NCI-H774 (cell line): ENCODE results near the gene ANO7.
"Not testable (repeated sequence)": the region's sequence is repeated elsewhere in the genome, so short reads cannot be mapped to it uniquely, and the experiment has no call there.

ENCODE experiments used
- DNase-seq: peaks from one replicate; lab custom pipeline; 2025; lab: John Stamatoyannopoulos, UW

Gene ANO7

GRCh38 chr2:241191081-241191480, 2.6 kb downstream of the ANO7 start:
- no peak for DNase-seq

DNA sequence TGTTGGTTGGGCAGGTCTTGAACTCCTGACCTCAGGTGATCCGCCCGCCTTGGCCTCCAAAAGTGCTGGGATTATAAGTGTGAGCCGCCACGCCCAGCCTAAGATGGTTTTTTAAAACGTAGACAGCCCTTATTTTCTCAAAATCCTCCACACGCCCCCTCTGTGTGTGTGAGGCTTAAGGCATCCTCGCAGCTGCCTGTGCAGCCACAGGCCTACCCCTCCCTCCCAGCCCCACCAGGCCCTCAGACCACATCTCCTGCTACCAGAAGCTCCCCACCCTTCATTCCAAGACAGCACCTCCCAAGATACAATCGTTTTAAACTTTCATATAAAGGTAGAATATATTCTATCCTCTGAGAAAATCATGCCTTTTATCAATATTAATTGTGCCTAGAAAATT, 4.8 kb downstream of the ANO7 start:
- no peak for DNase-seq

- no peak for DNase-seq
Observed at GRCh38 chr2:241194811-241195210, 6.3 kb downstream of the ANO7 start.

DNA sequence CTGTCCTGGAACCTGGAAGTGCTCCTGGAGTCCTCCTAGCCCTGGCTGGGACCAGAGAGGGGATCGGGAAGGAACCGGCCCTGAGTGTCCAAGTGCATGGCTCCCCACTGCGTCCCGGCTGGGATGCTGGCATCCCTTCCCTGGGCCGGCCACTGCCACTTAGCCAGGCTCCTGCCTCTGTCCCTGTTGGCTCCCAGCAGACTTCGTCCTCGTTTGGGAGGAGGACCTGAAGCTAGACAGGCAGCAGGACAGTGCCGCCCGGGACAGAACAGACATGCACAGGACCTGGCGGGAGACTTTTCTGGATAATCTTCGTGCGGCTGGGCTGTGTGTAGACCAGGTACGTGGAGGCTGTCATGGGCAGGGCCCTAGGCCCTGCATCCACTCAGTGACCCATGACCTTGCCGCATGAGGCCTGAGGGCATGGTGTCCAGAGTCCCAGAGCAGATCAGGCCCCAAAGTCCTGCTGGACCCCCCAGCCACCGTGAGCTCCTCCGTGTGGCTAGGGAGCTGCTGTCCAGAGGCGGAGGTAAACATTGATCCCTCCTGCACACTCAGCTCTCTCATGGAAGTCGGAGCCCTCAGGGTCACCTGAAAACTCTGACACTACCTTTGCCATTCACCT, 7.1 kb downstream of the ANO7 start:
- DNase-seq: no peak

DNA sequence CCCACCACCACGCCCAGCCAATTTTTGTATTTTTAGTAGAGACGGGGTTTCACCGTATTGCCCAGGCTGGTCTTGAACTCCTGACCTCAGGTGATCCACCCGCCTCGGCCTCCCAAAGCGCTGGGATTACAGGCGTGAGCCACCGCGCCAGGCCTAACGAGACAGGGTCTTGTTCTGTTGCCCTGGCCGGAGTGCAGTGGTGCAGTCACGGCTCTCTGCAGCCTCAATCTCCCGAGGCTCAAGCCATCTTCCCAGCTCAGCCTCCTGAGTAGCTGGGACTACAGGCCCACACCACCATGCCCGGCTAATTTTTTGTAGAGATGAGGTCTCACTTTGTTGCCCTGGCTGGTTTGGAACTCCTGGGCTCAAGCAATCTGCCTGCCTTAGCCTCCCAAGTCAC, 8.8 kb downstream of the ANO7 start:
- DNase-seq: not testable (repeated sequence)

DNA sequence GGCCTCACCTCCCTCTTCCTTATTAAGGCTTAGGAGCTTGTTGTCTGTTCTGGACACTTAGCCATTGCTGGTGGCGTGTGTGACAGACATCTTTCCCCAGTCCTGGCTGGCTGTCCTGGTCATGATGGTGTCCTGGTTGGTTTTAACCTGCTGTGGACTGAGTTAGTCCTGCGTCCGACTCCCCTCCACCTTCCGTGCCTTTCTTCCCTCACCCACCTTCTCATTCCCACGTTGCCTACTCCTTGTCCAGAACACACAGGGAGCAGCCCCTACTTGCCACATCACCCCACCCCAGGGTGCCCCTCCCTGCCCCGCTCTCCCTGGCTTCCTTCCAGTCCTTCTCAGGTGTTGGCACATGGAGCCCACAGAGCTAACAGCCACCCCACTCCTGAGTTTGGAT, 9.5 kb downstream of the ANO7 start:
- DNase-seq: no peak

GRCh38 chr2:241198381-241199279, 10.2 kb downstream of the ANO7 start:
- DNase-seq: no peak

DNA sequence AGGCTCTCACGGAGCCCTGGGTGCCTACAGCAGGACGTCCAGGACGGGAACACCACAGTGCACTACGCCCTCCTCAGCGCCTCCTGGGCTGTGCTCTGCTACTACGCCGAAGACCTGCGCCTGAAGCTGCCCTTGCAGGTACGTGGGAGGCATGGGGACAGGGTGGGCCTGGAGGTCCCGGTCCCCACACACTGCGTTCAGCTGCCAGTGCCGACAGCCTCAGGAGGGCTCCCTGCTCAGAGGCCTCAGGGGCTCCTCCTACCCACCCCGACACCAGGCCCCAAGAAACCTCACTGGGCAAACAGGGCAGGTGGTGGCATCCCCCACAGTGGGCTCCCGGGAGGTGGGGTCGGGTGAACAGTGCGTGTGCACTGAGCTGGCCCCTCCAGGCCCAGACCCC, 10.8 kb downstream of the ANO7 start:
- DNase-seq: no peak

- no peak for DNase-seq
Observed at GRCh38 chr2:241199897-241200821, 11.7 kb downstream of the ANO7 start.

GRCh38 chr2:241200822-241201395, 12.4 kb downstream of the ANO7 start:
- no peak for DNase-seq

GRCh38 chr2:241201445-241202267, 13.2 kb downstream of the ANO7 start:
- DNase-seq: no peak

DNA sequence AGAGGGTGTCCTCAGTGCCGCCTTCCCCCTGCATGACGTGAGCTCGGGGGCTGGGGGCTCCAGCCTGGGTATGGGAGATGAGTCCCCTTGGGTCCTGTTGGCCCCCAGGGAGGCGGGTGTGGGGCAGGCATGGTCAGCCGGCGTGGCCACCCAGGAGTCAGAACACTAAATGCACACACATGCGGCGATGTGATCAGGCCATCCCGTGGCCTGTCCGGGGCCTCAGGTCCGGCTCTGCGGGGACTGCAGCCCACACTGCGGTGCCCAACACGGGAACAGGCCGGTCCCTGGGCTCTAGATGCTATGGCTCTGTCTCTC, 13.8 kb downstream of the ANO7 start:
- no peak for DNase-seq

GRCh38 chr2:241202681-241203080, 14.2 kb downstream of the ANO7 start:
- no peak for DNase-seq

DNA sequence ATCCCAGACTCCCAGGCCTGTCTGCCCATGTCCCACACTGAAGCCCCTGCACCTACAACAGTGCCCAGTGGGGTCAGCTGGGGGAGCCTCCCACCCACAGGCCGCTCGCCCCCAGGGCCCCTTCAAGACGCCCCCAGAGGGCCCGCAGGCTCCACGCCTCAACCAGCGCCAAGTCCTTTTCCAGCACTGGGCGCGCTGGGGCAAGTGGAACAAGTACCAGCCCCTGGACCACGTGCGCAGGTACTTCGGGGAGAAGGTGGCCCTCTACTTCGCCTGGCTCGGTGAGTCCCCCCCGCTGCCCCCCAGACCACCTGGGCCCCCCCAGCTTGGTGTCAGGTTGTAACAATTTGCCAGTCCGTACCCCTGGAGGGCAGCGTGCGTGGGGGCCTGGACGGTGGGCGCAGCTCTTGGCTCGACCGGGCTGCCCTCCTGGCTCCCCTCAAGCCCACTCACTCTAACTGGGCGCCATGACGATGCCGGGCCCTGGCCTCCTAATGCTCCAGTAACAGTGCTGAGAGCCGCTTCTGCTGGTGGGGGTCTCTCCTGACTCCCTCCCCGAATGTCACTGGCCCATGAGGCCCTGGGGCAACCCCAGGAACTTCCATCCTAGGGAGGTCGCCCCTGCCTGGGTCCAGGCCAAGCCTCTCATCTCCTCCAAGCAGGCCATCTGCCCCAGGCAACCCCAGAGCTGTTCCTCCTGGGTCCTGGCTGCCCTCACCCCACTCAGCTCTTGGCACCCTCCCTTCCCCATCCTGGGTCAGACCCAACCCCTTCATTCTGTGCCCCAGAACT, 14.9 kb downstream of the ANO7 start:
- DNase-seq: no peak

GRCh38 chr2:241204010-241204384, 15.5 kb downstream of the ANO7 start:
- DNase-seq: no peak

- DNase-seq: no peak
Observed at GRCh38 chr2:241204490-241204889, 16.0 kb downstream of the ANO7 start.

- DNase-seq: no peak
Observed at GRCh38 chr2:241205086-241205485, 16.6 kb downstream of the ANO7 start.

GRCh38 chr2:241207151-241207550, 18.7 kb downstream of the ANO7 start:
- DNase-seq: no peak

DNA sequence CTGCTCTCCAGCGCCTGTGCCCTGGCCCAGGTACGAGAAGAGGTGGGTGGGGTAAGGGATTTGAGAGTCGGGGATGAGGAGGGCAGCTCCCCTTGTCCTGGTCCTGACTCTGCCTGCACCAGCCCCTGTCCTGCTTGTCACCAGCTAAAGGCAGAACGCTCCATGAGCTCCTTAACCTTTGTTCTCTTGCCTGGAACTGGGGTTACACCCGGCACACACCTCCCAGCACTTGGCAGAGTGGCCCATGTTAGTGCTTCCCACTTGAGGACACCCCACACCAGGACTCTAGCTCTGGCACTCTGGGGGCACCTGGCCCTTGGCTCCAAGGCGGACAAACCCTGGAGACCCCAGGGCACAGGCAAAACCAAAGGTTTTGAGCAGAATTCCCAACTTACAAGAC, 19.2 kb downstream of the ANO7 start:
- no peak for DNase-seq

GRCh38 chr2:241208058-241208457, 19.6 kb downstream of the ANO7 start:
- DNase-seq: no peak

- DNase-seq: no peak
Observed at GRCh38 chr2:241209271-241209670, 20.8 kb downstream of the ANO7 start.
